ENCODE results near the gene SPATA46.

GRCh38 chr1:162421258-162422164, 44.9 kb upstream of the SPATA46 start:
- TF ChIP-seq, protein P1, sequence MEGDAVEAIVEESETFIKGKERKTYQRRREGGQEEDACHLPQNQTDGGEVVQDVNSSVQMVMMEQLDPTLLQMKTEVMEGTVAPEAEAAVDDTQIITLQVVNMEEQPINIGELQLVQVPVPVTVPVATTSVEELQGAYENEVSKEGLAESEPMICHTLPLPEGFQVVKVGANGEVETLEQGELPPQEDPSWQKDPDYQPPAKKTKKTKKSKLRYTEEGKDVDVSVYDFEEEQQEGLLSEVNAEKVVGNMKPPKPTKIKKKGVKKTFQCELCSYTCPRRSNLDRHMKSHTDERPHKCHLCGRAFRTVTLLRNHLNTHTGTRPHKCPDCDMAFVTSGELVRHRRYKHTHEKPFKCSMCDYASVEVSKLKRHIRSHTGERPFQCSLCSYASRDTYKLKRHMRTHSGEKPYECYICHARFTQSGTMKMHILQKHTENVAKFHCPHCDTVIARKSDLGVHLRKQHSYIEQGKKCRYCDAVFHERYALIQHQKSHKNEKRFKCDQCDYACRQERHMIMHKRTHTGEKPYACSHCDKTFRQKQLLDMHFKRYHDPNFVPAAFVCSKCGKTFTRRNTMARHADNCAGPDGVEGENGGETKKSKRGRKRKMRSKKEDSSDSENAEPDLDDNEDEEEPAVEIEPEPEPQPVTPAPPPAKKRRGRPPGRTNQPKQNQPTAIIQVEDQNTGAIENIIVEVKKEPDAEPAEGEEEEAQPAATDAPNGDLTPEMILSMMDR (conservative IDR thresholded peaks at IDR 0.05; ENCODE audit: low read length), result no peak
- no peak for TF ChIP-seq EZH2phosphoT487 (IDR thresholded peaks at IDR 0.05; ENCODE audit: borderline replicate concordance)
